ENCODE measurements around the gene CRACR2A.

DNA sequence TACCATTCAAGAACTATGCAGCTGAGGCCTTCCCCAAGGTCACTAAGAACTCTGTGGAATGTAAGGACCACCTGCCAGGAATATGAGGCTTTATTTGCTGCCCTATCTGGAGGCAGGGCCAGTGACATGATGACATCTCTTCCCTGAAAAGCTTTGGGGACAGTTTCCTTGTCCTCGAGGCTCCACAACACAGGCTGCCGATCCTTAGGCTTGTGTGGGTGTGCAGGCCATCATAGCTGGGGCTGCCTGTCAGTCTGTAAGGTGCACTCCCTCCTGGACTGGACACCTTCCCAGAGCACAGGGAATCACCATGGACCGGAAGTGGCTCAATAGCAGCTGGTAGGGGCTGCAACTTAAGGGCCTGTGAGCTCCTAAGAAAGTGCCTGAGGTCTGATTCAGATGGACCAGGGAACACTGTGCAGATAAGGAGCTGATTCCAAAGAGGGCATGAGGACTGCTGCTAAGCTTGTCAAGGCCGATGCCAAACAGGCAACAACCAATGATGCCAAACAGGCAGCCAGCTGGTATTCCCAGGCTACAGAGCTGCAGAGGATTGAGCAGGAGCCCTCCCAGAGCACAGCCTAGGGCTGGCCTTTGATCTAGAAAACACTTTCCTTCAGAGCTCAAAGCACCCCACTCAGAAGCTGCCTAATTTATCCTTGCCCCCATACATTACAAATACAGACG lies 84.3 kb downstream of the CRACR2A start:
- no peak for TF ChIP-seq CTCF (IDR thresholded peaks at IDR 0.05; ENCODE audit: low read depth, low read length)
- no peak for TF ChIP-seq EZH2phosphoT487 (IDR thresholded peaks at IDR 0.05; ENCODE audit: low read depth)
